GM23338 (cell line): Measurements from ENCODE around the gene KCNH4.

ENCODE experiments used
- CTCF ChIP-seq, 2 experiments: fragments of 200-600 bp in 1 of 2; sonication (generic) in 1 of 2; conservative IDR thresholded peaks; 2 replicates each; pipeline versions ENCODE4 v1.5.1 to v1.6.1; 2016 to 2017; ENCODE audit warnings: antibody characterized with exemption in 2 of 2, low read depth in 2 of 2, mild to moderate bottlenecking in 2 of 2, moderate library complexity in 1 of 2
- EZH2 ChIP-seq: fragments of 200-600 bp; sonication (generic); IDR thresholded peaks from one replicate; pipeline ENCODE4 v1.8.0; 2017; ENCODE audit warnings: antibody characterized with exemption, mild to moderate bottlenecking, low read depth; ENCODE audit not compliant: unreplicated experiment
- EZH2phosphoT487 ChIP-seq: fragments of 200-600 bp; sonication (generic); IDR thresholded peaks from one replicate; pipeline ENCODE4 v1.8.1; 2018; ENCODE audit warnings: antibody characterized with exemption; ENCODE audit not compliant: unreplicated experiment
- JUNB ChIP-seq: IDR thresholded peaks from one replicate; pipeline ENCODE4 v1.6.1; 2016; ENCODE audit warnings: antibody characterized with exemption; ENCODE audit not compliant: unreplicated experiment
- POLR2AphosphoS5 ChIP-seq: IDR thresholded peaks from 2 replicates; pipeline ENCODE4 v1.6.1; 2016; ENCODE audit warnings: antibody characterized with exemption, low read depth
- STAT1 ChIP-seq: IDR thresholded peaks from one replicate; pipeline ENCODE4 v1.6.1; 2016; ENCODE audit warnings: antibody characterized with exemption; ENCODE audit not compliant: unreplicated experiment
- ZNF331 ChIP-seq: fragments of 250-450 bp; sonication (Bioruptor Pico); IDR thresholded peaks from 2 replicates; pipeline ENCODE4 v1.5.0; 2020; ENCODE audit warnings: low read depth, mild to moderate bottlenecking, moderate library complexity
- TF ChIP-seq, protein P1 (sequence below): IDR thresholded peaks from one replicate; pipeline ENCODE4 v1.6.1; 2018; ENCODE audit warnings: antibody characterized with exemption; ENCODE audit not compliant: unreplicated experiment
- TF ChIP-seq, protein P2 (sequence below): fragments of 250-450 bp; sonication (Bioruptor Pico); IDR thresholded peaks from 2 replicates; pipeline ENCODE4 v1.5.0; 2020; ENCODE audit warnings: mild to moderate bottlenecking, moderate library complexity

GRCh38 chr17:42185621-42185930 is 4.6 kb upstream of the KCNH4 start:
- TF ChIP-seq CTCF (conservative IDR thresholded peaks at IDR 0.05; ENCODE audit: low read depth in 2 of 2) (no peak), POLR2AphosphoS5 (no peak), EZH2 (no peak), JUNB (no peak), STAT1 (no peak), ZNF331 (no peak), EZH2phosphoT487 (no peak)
- TF ChIP-seq, protein P1, sequence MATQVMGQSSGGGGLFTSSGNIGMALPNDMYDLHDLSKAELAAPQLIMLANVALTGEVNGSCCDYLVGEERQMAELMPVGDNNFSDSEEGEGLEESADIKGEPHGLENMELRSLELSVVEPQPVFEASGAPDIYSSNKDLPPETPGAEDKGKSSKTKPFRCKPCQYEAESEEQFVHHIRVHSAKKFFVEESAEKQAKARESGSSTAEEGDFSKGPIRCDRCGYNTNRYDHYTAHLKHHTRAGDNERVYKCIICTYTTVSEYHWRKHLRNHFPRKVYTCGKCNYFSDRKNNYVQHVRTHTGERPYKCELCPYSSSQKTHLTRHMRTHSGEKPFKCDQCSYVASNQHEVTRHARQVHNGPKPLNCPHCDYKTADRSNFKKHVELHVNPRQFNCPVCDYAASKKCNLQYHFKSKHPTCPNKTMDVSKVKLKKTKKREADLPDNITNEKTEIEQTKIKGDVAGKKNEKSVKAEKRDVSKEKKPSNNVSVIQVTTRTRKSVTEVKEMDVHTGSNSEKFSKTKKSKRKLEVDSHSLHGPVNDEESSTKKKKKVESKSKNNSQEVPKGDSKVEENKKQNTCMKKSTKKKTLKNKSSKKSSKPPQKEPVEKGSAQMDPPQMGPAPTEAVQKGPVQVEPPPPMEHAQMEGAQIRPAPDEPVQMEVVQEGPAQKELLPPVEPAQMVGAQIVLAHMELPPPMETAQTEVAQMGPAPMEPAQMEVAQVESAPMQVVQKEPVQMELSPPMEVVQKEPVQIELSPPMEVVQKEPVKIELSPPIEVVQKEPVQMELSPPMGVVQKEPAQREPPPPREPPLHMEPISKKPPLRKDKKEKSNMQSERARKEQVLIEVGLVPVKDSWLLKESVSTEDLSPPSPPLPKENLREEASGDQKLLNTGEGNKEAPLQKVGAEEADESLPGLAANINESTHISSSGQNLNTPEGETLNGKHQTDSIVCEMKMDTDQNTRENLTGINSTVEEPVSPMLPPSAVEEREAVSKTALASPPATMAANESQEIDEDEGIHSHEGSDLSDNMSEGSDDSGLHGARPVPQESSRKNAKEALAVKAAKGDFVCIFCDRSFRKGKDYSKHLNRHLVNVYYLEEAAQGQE = no peak
- TF ChIP-seq, protein P2, sequence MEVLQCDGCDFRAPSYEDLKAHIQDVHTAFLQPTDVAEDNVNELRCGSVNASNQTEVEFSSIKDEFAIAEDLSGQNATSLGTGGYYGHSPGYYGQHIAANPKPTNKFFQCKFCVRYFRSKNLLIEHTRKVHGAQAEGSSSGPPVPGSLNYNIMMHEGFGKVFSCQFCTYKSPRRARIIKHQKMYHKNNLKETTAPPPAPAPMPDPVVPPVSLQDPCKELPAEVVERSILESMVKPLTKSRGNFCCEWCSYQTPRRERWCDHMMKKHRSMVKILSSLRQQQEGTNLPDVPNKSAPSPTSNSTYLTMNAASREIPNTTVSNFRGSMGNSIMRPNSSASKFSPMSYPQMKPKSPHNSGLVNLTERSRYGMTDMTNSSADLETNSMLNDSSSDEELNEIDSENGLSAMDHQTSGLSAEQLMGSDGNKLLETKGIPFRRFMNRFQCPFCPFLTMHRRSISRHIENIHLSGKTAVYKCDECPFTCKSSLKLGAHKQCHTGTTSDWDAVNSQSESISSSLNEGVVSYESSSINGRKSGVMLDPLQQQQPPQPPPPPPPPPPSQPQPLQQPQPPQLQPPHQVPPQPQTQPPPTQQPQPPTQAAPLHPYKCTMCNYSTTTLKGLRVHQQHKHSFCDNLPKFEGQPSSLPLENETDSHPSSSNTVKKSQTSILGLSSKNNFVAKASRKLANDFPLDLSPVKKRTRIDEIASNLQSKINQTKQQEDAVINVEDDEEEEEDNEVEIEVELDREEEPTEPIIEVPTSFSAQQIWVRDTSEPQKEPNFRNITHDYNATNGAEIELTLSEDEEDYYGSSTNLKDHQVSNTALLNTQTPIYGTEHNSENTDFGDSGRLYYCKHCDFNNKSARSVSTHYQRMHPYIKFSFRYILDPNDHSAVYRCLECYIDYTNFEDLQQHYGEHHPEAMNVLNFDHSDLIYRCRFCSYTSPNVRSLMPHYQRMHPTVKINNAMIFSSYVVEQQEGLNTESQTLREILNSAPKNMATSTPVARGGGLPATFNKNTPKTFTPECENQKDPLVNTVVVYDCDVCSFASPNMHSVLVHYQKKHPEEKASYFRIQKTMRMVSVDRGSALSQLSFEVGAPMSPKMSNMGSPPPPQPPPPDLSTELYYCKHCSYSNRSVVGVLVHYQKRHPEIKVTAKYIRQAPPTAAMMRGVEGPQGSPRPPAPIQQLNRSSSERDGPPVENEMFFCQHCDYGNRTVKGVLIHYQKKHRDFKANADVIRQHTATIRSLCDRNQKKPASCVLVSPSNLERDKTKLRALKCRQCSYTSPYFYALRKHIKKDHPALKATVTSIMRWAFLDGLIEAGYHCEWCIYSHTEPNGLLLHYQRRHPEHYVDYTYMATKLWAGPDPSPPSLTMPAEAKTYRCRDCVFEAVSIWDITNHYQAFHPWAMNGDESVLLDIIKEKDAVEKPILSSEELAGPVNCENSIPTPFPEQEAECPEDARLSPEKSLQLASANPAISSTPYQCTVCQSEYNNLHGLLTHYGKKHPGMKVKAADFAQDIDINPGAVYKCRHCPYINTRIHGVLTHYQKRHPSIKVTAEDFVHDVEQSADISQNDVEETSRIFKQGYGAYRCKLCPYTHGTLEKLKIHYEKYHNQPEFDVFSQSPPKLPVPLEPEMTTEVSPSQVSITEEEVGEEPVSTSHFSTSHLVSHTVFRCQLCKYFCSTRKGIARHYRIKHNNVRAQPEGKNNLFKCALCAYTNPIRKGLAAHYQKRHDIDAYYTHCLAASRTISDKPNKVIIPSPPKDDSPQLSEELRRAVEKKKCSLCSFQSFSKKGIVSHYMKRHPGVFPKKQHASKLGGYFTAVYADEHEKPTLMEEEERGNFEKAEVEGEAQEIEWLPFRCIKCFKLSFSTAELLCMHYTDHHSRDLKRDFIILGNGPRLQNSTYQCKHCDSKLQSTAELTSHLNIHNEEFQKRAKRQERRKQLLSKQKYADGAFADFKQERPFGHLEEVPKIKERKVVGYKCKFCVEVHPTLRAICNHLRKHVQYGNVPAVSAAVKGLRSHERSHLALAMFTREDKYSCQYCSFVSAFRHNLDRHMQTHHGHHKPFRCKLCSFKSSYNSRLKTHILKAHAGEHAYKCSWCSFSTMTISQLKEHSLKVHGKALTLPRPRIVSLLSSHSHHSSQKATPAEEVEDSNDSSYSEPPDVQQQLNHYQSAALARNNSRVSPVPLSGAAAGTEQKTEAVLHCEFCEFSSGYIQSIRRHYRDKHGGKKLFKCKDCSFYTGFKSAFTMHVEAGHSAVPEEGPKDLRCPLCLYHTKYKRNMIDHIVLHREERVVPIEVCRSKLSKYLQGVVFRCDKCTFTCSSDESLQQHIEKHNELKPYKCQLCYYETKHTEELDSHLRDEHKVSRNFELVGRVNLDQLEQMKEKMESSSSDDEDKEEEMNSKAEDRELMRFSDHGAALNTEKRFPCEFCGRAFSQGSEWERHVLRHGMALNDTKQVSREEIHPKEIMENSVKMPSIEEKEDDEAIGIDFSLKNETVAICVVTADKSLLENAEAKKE (CRISPR knock-in tag) = no peak
